ENCODE measurements around the gene INHA.
A peak's percentile ranks its signal among the peaks of the same experiment; 100 is the strongest.

The INHA gene

GRCh38 chr2:219556413-219556812, 15.7 kb upstream of the INHA start:
- H3K27ac ChIP-seq: no peak overlapping the region

GRCh38 chr2:219557320-219557719, 14.8 kb upstream of the INHA start:
- Histone ChIP-seq H3K27ac (no peak overlapping the region), H3K4me3 (no peak overlapping the region)

More at GRCh38 chr2:219556413-219556812, 15.7 kb upstream of the INHA start:
- no peak overlapping the region for H3K4me3 ChIP-seq

GRCh38 chr2:219557791-219558785, 14.0 kb upstream of the INHA start:
- no peak overlapping the region for H3K4me3 ChIP-seq
- H3K27ac ChIP-seq: no peak overlapping the region

GRCh38 chr2:219559156-219559915, 12.8 kb upstream of the INHA start:
- H3K4me3 ChIP-seq: no peak overlapping the region
- H3K27ac ChIP-seq: no peak overlapping the region

- H3K4me3 ChIP-seq: no peak overlapping the region
- H3K27ac ChIP-seq: no peak overlapping the region
Observed at GRCh38 chr2:219560037-219560892, 11.8 kb upstream of the INHA start.

GRCh38 chr2:219560893-219561178, 11.3 kb upstream of the INHA start:
- Histone ChIP-seq H3K27ac (no peak overlapping the region), H3K4me3 (no peak overlapping the region)

GRCh38 chr2:219561179-219562048, 10.7 kb upstream of the INHA start:
- Histone ChIP-seq H3K27ac (no peak overlapping the region), H3K4me3 (no peak overlapping the region)

- H3K27ac ChIP-seq: no peak overlapping the region
- H3K4me3 ChIP-seq: no peak overlapping the region
Observed at GRCh38 chr2:219562049-219563020, 9.8 kb upstream of the INHA start.

GRCh38 chr2:219563271-219563928, 8.7 kb upstream of the INHA start:
- no peak overlapping the region for H3K27ac ChIP-seq

GRCh38 chr2:219565130-219566080, 6.7 kb upstream of the INHA start:
- no peak overlapping the region for H3K4me3 ChIP-seq
- no peak overlapping the region for H3K27ac ChIP-seq

More at GRCh38 chr2:219563271-219563928, 8.7 kb upstream of the INHA start:
- H3K4me3 ChIP-seq: no peak overlapping the region

- H3K27ac ChIP-seq: no peak overlapping the region
- no peak overlapping the region for H3K4me3 ChIP-seq
Observed at GRCh38 chr2:219566640-219567039, 5.5 kb upstream of the INHA start.

GRCh38 chr2:219567131-219567530, 5.0 kb upstream of the INHA start:
- no peak overlapping the region for H3K4me3 ChIP-seq
- H3K27ac ChIP-seq: no peak overlapping the region

- Histone ChIP-seq H3K27ac (no peak overlapping the region), H3K4me3 (no peak overlapping the region)
Observed at GRCh38 chr2:219567791-219568361, 4.2 kb upstream of the INHA start.

- Histone ChIP-seq H3K27ac (no peak overlapping the region), H3K4me3 (no peak overlapping the region)
Observed at GRCh38 chr2:219569041-219569440, 3.1 kb upstream of the INHA start.

- peak overlapping the region in 3 of 7 experiments; percentile 51 to 56 (median 55) for H3K4me3 ChIP-seq
- peak overlapping the region in 1 of 21 experiments; percentile 83 for H3K27ac ChIP-seq
Observed at GRCh38 chr2:219569635-219570034, 2.5 kb upstream of the INHA start.

All from skin epidermis (tissue), 12 donors.